Measurements from ENCODE around the gene ASTL. TPM values are rescaled to one million over a fixed set of nuclear protein-coding genes. Genes with fewer than 3 reads are reported as not detected.

ASTL gene
- total and polyA plus RNA-seq, 12 donors = 0.16 TPM; not detected in 11

DNA sequence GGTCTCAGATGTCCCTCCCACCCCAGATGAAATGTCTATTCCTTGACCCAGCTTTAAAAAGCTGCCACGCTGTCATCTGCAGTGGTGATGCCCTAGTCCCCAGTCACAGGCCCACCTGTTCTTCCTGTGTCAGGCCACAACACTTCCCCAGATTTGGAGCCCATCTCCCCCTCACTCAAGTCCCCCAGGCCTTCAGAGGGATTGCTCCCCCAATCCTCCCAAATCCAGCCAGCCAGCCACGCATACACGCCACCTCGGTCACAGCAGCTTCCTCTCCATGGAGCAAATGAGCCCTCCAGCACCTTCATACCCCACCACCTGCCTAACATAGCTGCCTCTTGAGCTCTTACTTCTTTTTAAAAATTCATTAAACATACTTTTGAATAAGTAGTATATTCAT lies 7.8 kb downstream of the ASTL start:
- Histone ChIP-seq H3K4me1 (no peaks in the 10 kb centered on the region), H3K27ac (no peak overlapping the region), H3K4me3 (no peak overlapping the region), H3K36me3 (no peaks in the 10 kb centered on the region), H3K9me3 (no peaks in the 10 kb centered on the region), H3K27me3 (peaks cover 0 to 16% (median 0%) of the 10 kb centered on the region in 7 donors)
- 89 to 91% methylated on average over 4 of the region's 4 CpGs for WGBS, 2 donors
- DNase-seq = no peak
- intact Hi-C loops (cut with DNase I) = loop anchor here in 1 of 10 donors (10.0 kb wide), 1 partner anchor 374 kb away; the partner anchor contains the start of gene NEURL3
- no peak for ATAC-seq
- TF ChIP-seq, protein P1, sequence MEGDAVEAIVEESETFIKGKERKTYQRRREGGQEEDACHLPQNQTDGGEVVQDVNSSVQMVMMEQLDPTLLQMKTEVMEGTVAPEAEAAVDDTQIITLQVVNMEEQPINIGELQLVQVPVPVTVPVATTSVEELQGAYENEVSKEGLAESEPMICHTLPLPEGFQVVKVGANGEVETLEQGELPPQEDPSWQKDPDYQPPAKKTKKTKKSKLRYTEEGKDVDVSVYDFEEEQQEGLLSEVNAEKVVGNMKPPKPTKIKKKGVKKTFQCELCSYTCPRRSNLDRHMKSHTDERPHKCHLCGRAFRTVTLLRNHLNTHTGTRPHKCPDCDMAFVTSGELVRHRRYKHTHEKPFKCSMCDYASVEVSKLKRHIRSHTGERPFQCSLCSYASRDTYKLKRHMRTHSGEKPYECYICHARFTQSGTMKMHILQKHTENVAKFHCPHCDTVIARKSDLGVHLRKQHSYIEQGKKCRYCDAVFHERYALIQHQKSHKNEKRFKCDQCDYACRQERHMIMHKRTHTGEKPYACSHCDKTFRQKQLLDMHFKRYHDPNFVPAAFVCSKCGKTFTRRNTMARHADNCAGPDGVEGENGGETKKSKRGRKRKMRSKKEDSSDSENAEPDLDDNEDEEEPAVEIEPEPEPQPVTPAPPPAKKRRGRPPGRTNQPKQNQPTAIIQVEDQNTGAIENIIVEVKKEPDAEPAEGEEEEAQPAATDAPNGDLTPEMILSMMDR (IDR thresholded peaks at IDR 0.05) = no peak

DNA sequence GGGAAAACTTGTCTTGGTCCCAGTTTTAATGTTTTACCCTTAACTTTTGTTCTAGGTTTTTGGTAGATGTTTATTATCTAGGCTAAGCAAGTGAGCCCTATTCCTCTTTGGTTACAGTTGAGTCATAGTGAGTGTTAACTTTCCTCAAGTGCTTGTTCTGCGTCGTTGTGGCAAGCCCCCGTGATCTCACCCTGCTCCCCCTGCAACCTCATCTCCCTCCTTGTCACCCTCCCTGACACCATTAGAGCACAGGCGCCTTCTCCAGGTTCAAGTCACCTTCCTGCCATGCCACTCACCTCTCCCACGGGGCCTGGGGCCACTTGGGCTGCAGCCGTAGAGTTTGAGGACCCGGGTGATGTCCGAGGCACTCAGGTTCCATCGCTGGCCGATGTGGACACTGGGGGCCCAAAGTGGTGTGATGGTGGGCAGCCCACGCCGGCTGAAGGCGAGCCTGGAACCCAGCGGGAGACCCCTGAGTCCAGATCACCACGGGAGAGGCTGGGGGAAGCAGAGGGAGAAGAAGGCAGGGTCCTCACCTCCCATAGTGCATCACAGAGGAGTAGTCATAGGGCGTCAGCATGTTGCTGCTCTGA lies 8.7 kb downstream of the ASTL start:
- Histone ChIP-seq H3K4me1 (no peaks in the 10 kb centered on the region), H3K27me3 (peaks cover 0 to 13% (median 0%) of the 10 kb centered on the region in 7 donors), H3K36me3 (no peaks in the 10 kb centered on the region), H3K4me3 (no peak overlapping the region), H3K9me3 (no peaks in the 10 kb centered on the region), H3K27ac (no peak overlapping the region)
- ATAC-seq (no peak), DNase-seq (no peak)
- WGBS, 2 donors = 85 to 87% methylated on average over 16 of the region's 16 CpGs
- TF ChIP-seq, protein P1 (IDR thresholded peaks at IDR 0.05) = no peak
- intact Hi-C loops (cut with DNase I) = loop anchor here in 1 of 10 donors (10.0 kb wide), 1 partner anchor 375 kb away; the partner anchor contains the start of gene NEURL3

DNA sequence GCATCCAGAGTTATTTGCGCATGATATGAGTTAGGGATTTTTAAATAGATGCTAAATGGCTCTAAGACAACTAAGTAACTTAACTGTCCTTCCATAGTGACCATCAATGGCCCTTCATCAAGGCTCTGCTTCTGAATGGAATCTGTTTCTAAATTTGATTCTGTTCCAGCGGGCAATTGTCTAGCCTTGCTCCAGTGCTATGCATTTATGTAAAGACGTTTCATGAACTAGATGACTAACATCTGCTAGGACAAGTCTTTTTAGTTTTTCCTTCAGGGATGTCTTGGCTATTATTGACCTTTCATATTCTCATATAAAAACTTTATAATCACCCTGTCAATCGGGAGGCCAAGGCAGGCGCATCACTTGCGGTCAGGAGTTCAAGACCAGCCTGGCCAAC lies 9.8 kb downstream of the ASTL start:
- WGBS, 2 donors = 84 to 87% methylated on average over 6 of the region's 6 CpGs
- Histone ChIP-seq H3K4me3 (no peak overlapping the region), H3K9me3 (no peaks in the 10 kb centered on the region), H3K27me3 (peaks cover 0 to 9% (median 0%) of the 10 kb centered on the region in 7 donors), H3K36me3 (no peaks in the 10 kb centered on the region), H3K4me1 (no peaks in the 10 kb centered on the region), H3K27ac (no peak overlapping the region)
- intact Hi-C loops (cut with DNase I) = no loop called here
- DNase-seq = no peak
- no peak for ATAC-seq
- TF ChIP-seq, protein P1 (IDR thresholded peaks at IDR 0.05) = no peak

- intact Hi-C loops (cut with DNase I) = no loop called here
- 93 to 94% methylated on average over 14 of the region's 14 CpGs for WGBS, 2 donors
- no peak for DNase-seq
- H3K4me3 ChIP-seq = no peak overlapping the region
- TF ChIP-seq, protein P1 (IDR thresholded peaks at IDR 0.05) = no peak
- H3K4me1 ChIP-seq = no peaks in the 10 kb centered on the region
- H3K27me3 ChIP-seq = peaks cover 0 to 28% (median 1%) of the 10 kb centered on the region in 7 donors
- no peak for ATAC-seq
- H3K27ac ChIP-seq = no peak overlapping the region
- H3K9me3 ChIP-seq = no peaks in the 10 kb centered on the region
- H3K36me3 ChIP-seq = no peaks in the 10 kb centered on the region
Measured at GRCh38 chr2:96124406-96125265, 13.7 kb downstream of the ASTL start.

Measured in heart right ventricle (tissue), 16 donors.